Tibial nerve (tissue), 4 donors: ENCODE measurements around the gene STAT5B.

Source experiments
- CTCF ChIP-seq, 5 experiments: fragments of 200-600 bp in 3 of 5; fragments of 450-650 bp in 2 of 5; sonication (generic) in 3 of 5; IDR thresholded peaks; one replicate each; pipeline ENCODE4 v1.5.1; 2016 to 2019; ENCODE audit warnings: antibody characterized with exemption in 5 of 5, mild to moderate bottlenecking in 3 of 5, moderate library complexity in 2 of 5
- EP300 ChIP-seq, 2 donors: sonication (generic); formaldehyde crosslinking; IDR thresholded peaks; one replicate each; pipeline ENCODE4 v1.6.1; 2017; ENCODE audit warnings: antibody characterized with exemption in 2 of 2, mild to moderate bottlenecking in 1 of 2
- POLR2A ChIP-seq, 2 donors: fragments of 450-650 bp; IDR thresholded peaks; one replicate each; pipeline ENCODE4 v1.6.1; 2017; ENCODE audit warnings: antibody characterized with exemption in 2 of 2, mild to moderate bottlenecking in 2 of 2, moderate library complexity in 2 of 2

GRCh38 chr17:42200706-42201457 lies 75.3 kb downstream of the STAT5B start:
- TF ChIP-seq CTCF (IDR thresholded peaks at IDR 0.05) = no peak
- no peak for TF ChIP-seq POLR2A (IDR thresholded peaks at IDR 0.05)
- no peak for TF ChIP-seq EP300 (IDR thresholded peaks at IDR 0.05)
